Measurements from ENCODE around the gene HNRNPA1L2. TPM values are rescaled to one million over a fixed set of nuclear protein-coding genes. Genes with fewer than 3 reads are reported as not detected.

HNRNPA1L2 gene
- total and polyA plus RNA-seq, 10 of the 15 experiments (the other 5 are each of a cell fraction or from before 2014, with no cell fraction given), result 3.3 to 12.0 (median 7.8) TPM

GRCh38 chr13:52651897-52652195 lies 9.6 kb downstream of the HNRNPA1L2 start:
- intact Hi-C loops (cut with micrococcal nuclease; ENCODE audit: unreplicated experiment), result loop anchor here (1.0 to 5.0 kb wide), 2 partner anchors 35 to 200 kb away; partner anchors contain the start of gene VPS36
- H4K20me1 ChIP-seq (ENCODE audit: control insufficient read depth, insufficient read depth), result no peaks in the 10 kb centered on the region
- H3K4me3 ChIP-seq, result peak overlapping the region; percentile 79
- H3K4me1 ChIP-seq (ENCODE audit: control insufficient read depth, insufficient read depth, low read length), result no peaks in the 10 kb centered on the region; the same call in 1 of the 2 replicates
- H3K4me2 ChIP-seq (ENCODE audit: control insufficient read depth, insufficient read depth), result peak overlapping the region; percentile 58
- WGBS (ENCODE audit: insufficient coverage, insufficient replicate concordance, low lambda C conversion rate, missing lambda C conversion rate), result 0% methylated on average over 6 of the region's 7 CpGs
- ChIA-PET SMC1A (ENCODE audit: uncharacterized antibody, unreplicated experiment) (interaction anchor here (1.1 to 4.2 kb wide), 10 partner anchors 12 to 157 kb away, joined by 3 to 41 read pairs (median 6); no protein-coding TSS in a partner anchor), POLR2A (interaction anchor here (0.9 to 3.1 kb wide), 7 partner anchors 27 to 196 kb away, joined by 3 to 19 read pairs (median 7); no protein-coding TSS in a partner anchor), CTCF (interaction anchor here (1.9 to 3.4 kb wide), 7 partner anchors 12 to 158 kb away, joined by 6 to 39 read pairs (median 11); no protein-coding TSS in a partner anchor), RAD21 (ENCODE audit: unreplicated experiment) (interaction anchor here (1.0 to 4.2 kb wide), 10 partner anchors 10 to 500 kb away, joined by 3 to 33 read pairs (median 13); no protein-coding TSS in a partner anchor)
- BruUV-seq (replicated peaks), result TSS peak; percentile 83
- no peaks in the 10 kb centered on the region for H3K9me3 ChIP-seq (replicated peaks; ENCODE audit: control insufficient read depth, insufficient read depth, low read length)
- peak; percentile 75 for FAIRE-seq
- DNase-seq (ENCODE audit: low read depth, low spot score), result no peak
- H3K27me3 ChIP-seq (replicated peaks in 1 of 2; ENCODE audit: control insufficient read depth in 2 of 2, insufficient read depth in 2 of 2, low read length in 1 of 2), result no peaks in the 10 kb centered on the region
- peaks cover 0 to 8% of the 10 kb centered on the region in 2 experiments; a peak in 1 of 4 replicates for H3K36me3 ChIP-seq (ENCODE audit: control insufficient read depth in 2 of 2, insufficient read depth in 2 of 2, low read length in 1 of 2)
- peak; percentile 37 for ATAC-seq
- peaks cover 56% of the 10 kb centered on the region for H3K79me2 ChIP-seq (ENCODE audit: control insufficient read depth, insufficient read depth, low read length)
- H2AFZ ChIP-seq (ENCODE audit: control insufficient read depth, low read depth, low read length), result peak overlapping the region; percentile 88
- peak overlapping the region; percentile 89 for H3K9ac ChIP-seq (ENCODE audit: control insufficient read depth, insufficient read depth, low read length)
- TF ChIP-seq NFIC (IDR thresholded peaks at IDR 0.05; ENCODE audit: low read depth, low read length) (0 out of 2 replicates have a peak, but pooled peaks have one; percentile 35), TBL1XR1 (IDR thresholded peaks at IDR 0.05; ENCODE audit: low read depth, low read length) (no peak), EGR1 (IDR thresholded peaks at IDR 0.05; ENCODE audit: borderline replicate concordance in 1 of 2, low read depth in 2 of 2, low read length in 2 of 2) (0 out of 3 replicates have a peak, but pooled peaks of 1 of the 2 experiments have one; percentile 0)
- TF ChIP-seq, protein P1, sequence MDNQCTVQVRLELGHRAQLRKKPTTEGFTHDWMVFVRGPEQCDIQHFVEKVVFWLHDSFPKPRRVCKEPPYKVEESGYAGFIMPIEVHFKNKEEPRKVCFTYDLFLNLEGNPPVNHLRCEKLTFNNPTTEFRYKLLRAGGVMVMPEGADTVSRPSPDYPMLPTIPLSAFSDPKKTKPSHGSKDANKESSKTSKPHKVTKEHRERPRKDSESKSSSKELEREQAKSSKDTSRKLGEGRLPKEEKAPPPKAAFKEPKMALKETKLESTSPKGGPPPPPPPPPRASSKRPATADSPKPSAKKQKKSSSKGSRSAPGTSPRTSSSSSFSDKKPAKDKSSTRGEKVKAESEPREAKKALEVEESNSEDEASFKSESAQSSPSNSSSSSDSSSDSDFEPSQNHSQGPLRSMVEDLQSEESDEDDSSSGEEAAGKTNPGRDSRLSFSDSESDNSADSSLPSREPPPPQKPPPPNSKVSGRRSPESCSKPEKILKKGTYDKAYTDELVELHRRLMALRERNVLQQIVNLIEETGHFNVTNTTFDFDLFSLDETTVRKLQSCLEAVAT (IDR thresholded peaks at IDR 0.05), result peak; percentile 55; the same call in 1 of the 2 replicates
- peak overlapping the region; percentile 94 for H3K27ac ChIP-seq (ENCODE audit: control insufficient read depth, insufficient read depth)
- in situ Hi-C loops (cut with MboI), result loop anchor here (10.0 kb wide), 1 partner anchor 197 kb away; the partner anchor contains the start of genes CKAP2 and VPS36

Measured in GM12878 (cell line).